GM08714 (cell line): ENCODE data around the gene GOLGA5.
"Not testable (repeated sequence)": the region's sequence is repeated elsewhere in the genome, so short reads cannot be mapped to it uniquely, and the experiment has no call there.

Source experiments
- H3K4me3 ChIP-seq: fragments of 200-500 bp; sonication (Bioruptor generic); 2 replicates; pipeline ENCODE4 v1.5.1; 2014; ENCODE audit warnings: mild to moderate bottlenecking, low read length, inconsistent platforms
- ZNF274 ChIP-seq: IDR thresholded peaks from 2 replicates; pipeline ENCODE4 v1.6.1; 2012; ENCODE audit warnings: mild to moderate bottlenecking, low read depth, low read length

The GOLGA5 gene

GRCh38 chr14:92768795-92769194, 25.3 kb upstream of the GOLGA5 start:
- no peak for TF ChIP-seq ZNF274
- H3K4me3 ChIP-seq = no peak overlapping the region; the same call in 1 of the 2 replicates

DNA sequence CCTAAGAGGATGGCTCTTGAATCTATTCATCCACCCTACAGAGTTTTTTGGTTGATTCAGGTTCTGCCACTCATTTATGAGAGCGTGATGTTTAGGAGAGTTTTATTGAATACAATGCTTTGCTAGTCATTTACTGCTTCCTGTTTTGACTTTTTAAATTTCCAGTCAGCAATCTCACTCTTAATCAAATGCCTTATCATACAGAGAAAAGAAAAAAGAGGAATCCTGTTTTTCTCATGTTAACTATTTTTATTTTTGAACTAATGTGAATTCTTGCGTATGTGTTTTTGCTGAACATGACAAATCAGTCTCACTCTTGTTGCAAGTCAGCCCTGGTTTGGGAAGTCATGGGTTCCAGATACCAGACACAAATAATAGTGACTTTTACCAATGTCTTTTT, 23.6 kb upstream of the GOLGA5 start:
- H3K4me3 ChIP-seq = no peak overlapping the region
- no peak for TF ChIP-seq ZNF274

DNA sequence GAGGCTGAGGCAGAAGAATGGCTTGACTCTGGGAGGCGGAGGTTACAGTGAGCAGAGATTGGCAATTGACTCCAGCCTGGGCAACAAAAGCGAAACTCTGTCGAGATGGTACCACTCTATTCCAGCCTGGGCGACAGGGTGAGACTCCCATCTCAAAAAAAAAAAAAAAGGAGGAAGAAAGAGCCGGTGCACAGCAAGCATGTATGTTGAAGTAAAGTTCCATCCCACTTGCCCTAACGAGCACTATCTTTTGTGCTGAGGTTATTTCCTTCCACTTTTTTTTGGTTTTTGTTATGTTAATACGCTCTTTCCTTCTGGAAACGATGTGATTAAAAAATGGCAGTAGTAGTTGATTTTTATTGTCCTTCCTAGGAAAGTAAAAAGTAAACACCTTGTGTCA, 19.5 kb upstream of the GOLGA5 start:
- no peak overlapping the region for H3K4me3 ChIP-seq
- no peak for TF ChIP-seq ZNF274

DNA sequence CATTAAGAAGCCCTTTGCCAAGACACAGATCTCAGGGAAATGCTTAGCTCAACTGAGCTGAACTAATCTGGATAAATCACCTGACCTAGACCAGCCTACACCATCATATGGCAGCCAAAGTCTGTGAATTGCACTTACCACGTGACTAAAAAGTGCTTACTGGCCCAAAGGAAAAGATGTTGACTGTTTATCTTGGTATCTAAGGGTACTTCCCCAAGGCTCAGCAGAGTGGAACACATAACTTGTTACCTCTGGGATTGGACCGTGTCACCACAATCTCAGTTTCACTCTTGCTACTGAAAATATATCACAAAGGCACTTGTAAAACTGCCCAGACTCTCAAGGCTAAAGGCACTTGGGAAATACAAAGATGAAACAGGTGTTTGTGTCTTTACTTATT, 18.8 kb upstream of the GOLGA5 start:
- not testable (repeated sequence) for H3K4me3 ChIP-seq

GRCh38 chr14:92778868-92779565, 15.1 kb upstream of the GOLGA5 start:
- not testable (repeated sequence) for H3K4me3 ChIP-seq

DNA sequence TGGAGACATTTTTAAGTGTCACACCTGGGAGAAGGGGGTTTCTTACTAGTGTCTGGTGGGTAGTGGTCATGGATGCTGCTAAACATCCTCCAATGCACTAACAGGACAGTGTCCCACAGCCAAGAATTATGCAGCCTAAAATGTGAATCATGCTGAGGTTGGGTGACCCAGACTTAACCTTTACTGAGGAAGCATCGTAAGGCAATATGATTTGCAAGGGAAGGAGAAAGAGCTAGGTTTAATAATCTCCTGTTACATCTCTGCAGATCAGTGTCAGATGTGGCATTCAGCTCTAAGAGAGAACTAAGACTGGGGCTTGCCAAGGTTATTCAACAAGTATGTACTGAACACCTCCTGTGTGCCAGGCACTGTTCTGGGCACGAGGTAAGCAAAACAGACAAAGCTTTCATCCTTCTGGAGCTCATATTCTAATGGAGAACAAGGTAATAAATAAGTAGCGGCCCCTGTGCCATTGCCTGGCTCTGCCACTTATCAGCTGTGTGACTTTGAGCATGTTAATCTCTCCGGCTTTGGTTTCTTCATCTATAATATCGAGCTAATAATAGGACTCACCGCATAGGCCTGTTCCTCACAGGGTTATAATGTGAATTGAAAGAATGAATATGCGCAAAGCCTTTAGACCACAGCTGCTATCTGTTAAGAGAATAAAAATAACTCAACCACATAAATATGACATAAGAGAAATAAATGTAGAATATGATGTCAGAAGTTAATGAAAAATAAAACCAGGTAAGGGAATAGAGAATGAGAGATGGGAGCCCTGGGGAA, 13.5 kb upstream of the GOLGA5 start:
- no peak overlapping the region for H3K4me3 ChIP-seq
- no peak for TF ChIP-seq ZNF274

- H3K4me3 ChIP-seq = no peak overlapping the region
- TF ChIP-seq ZNF274 = no peak
Measured at GRCh38 chr14:92781350-92781749, 12.8 kb upstream of the GOLGA5 start.

GRCh38 chr14:92783813-92784431, 10.2 kb upstream of the GOLGA5 start:
- no peak for TF ChIP-seq ZNF274

DNA sequence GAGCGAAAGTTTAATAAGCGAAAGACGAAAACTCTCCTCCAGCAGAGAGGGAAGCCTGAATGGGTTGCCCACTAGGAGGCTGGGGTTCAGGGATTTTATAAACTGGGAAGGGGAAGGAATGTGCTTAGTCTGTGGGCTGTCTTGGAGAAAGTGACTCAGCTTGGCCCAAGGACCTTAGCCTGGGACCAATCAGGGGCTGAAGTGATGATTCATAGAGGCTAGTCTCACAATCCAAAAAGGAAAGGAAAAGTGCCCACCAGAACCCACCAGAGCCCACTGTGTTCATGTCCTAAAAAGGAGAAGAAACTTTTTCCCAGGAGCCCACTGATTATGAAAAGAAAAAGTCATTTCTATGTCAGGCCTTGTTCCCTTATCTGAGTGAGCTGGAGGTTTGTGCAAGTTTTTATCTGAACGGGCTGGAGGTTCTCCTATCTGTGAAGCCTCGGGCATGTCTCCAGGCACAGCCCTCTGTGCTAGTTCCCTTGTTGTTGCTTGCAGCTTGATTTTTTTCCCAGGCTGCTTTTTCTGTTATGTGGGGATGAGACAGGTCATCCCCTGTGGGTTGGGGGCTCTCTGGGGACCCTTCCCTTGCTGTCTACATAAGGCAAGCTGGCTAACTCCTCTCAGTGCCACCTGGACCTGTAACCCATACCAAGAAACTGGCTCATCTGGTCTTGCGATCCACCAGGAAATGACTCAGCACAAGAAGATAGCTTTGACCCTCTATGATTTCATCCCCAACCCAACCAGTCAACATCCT, 8.3 kb upstream of the GOLGA5 start:
- H3K4me3 ChIP-seq = no peak overlapping the region
- no peak for TF ChIP-seq ZNF274

More at GRCh38 chr14:92783813-92784431, 10.2 kb upstream of the GOLGA5 start:
- H3K4me3 ChIP-seq = no peak overlapping the region

DNA sequence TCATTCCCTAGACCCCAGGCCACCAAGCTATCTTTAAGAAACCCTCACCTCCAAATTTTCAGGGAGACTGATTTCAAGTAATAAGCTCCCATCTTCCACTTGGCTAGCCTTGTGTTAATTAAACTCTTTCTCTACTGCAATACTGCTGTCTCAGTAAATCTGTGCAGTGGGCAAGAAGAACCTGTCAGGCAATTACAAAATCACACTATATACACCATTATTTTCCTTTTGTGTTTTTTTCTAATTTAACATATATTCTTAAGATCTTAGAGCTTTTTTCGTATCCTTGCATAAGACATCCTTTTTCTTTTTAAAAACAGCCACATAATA, 7.7 kb upstream of the GOLGA5 start:
- no peak overlapping the region for H3K4me3 ChIP-seq
- TF ChIP-seq ZNF274 = no peak

DNA sequence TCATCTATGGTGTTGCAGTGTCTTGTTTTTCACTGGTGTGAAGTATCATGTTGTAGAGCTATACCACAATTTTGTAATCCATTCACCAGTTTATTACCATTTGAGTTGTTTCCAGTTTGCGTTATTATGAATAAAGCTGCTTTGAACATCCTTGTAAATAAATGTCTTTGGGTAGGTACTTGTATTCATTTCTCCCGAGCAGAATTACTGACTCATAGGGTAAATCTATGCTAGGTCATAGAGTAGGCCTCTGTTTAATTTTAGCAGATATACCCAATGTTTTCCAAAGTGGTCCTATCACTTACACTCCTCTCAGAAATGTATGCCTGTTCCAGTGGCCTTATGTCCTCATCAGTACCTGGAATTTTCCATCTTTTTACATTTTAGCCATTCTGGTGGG, 6.6 kb upstream of the GOLGA5 start:
- no peak overlapping the region for H3K4me3 ChIP-seq
- no peak for TF ChIP-seq ZNF274

DNA sequence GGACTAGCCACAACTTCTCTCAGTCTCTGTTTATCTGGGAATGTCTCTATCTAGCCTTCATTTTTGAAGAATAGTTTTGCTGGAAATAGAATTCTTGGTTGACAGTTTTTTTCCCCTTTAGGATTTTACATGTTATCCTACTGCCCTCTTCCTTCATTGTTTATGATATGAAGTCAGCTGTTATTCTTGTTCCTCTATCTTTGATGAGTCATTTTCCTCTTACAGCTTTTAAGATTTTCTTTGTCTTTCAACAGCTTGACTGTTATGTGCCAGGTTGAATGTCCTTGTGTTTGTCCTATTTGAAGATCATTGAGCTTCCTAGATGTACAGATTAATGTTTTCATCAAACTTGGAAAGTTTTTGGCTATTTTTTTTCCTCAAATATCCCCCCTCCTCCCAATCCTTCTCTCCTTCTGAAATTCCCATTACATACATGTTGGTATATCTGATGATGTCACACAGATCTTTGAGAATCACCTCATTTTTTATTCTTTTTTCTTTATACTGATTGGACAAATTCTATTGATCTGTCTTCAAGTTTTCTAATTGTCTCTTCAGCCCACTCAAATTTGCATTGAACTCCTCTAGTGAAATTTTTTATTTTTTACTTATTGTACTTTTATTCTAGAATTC, 4.5 kb upstream of the GOLGA5 start:
- no peak for TF ChIP-seq ZNF274
- H3K4me3 ChIP-seq = no peak overlapping the region

GRCh38 chr14:92792885-92793284, 1.2 kb upstream of the GOLGA5 start:
- H3K4me3 ChIP-seq = no peak overlapping the region
- no peak for TF ChIP-seq ZNF274

DNA sequence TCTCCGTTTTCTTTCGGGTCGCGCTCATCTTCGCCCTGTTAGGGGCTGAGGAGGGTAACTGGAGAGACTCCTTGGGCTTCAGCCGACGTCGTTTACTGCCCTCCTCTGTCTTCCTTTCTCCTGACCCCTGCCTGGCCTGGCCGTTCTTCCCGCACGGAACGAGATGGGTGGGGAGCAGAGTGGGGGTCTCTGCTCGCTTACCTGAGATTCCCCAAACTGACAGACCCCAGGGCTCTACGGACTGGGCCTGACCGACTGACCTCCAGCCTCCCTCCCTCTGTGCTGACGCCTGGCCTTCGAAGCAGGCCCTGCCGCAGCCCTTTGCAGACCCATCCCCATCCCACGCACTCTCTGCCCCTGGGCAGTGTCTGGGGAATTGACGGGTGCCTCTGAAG, 439 bp downstream of the GOLGA5 start:
- peak overlapping the region; percentile 98 for H3K4me3 ChIP-seq
- no peak for TF ChIP-seq ZNF274
